Measurements from ENCODE around the gene HAUS6.

HAUS6 gene

GRCh38 chr9:19009391-19009965 lies 93.2 kb downstream of the HAUS6 start:
- TF ChIP-seq, protein P1, sequence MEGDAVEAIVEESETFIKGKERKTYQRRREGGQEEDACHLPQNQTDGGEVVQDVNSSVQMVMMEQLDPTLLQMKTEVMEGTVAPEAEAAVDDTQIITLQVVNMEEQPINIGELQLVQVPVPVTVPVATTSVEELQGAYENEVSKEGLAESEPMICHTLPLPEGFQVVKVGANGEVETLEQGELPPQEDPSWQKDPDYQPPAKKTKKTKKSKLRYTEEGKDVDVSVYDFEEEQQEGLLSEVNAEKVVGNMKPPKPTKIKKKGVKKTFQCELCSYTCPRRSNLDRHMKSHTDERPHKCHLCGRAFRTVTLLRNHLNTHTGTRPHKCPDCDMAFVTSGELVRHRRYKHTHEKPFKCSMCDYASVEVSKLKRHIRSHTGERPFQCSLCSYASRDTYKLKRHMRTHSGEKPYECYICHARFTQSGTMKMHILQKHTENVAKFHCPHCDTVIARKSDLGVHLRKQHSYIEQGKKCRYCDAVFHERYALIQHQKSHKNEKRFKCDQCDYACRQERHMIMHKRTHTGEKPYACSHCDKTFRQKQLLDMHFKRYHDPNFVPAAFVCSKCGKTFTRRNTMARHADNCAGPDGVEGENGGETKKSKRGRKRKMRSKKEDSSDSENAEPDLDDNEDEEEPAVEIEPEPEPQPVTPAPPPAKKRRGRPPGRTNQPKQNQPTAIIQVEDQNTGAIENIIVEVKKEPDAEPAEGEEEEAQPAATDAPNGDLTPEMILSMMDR (conservative IDR thresholded peaks at IDR 0.05), result no peak
- TF ChIP-seq ZFX (IDR thresholded peaks at IDR 0.05), result no peak
- no peak overlapping the region for H3K27ac ChIP-seq
